ENCODE data around the gene P4HA1.

DNA sequence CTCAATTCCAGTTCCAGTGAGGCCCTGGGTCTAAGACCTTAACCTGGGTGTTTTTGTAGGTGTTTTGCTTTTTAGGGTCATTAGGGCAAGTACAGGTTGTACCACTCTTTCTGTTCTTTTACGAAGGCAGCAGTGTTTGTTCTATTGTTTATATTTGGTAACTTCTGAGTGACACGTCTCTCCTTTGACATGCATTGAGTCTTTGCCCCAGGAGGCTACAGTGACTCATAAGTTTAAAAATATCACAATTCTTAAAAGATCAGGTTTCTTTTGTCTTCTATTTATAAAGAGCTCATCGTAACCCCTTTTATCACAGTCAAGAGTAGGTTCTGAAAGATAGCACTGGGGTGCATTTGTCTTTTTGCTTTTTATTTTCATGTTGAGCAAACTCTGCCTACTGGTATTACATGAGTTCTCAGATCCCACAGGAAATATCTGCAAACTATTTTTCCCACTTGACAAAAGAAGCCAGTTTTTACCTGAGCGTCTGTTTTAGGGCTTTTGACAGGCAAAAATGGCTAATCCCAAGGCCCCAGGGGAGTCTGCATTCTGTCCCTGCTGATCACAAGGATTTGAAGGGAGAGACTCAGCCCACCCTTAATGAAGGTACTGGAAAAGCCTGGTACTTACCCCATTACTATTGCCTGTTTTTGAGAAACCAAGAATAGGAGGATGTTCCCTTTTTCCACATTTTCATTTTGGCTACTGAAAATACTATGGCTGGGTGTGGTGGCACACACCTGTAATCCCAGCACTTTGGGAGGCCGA lies 21.5 kb upstream of the P4HA1 start:
- TF ChIP-seq, protein P1, sequence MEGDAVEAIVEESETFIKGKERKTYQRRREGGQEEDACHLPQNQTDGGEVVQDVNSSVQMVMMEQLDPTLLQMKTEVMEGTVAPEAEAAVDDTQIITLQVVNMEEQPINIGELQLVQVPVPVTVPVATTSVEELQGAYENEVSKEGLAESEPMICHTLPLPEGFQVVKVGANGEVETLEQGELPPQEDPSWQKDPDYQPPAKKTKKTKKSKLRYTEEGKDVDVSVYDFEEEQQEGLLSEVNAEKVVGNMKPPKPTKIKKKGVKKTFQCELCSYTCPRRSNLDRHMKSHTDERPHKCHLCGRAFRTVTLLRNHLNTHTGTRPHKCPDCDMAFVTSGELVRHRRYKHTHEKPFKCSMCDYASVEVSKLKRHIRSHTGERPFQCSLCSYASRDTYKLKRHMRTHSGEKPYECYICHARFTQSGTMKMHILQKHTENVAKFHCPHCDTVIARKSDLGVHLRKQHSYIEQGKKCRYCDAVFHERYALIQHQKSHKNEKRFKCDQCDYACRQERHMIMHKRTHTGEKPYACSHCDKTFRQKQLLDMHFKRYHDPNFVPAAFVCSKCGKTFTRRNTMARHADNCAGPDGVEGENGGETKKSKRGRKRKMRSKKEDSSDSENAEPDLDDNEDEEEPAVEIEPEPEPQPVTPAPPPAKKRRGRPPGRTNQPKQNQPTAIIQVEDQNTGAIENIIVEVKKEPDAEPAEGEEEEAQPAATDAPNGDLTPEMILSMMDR (IDR thresholded peaks at IDR 0.05 in 8 of 11, conservative IDR thresholded peaks at IDR 0.05 in 3 of 11), result no peak
- no peak for TF ChIP-seq POLR2A (IDR thresholded peaks at IDR 0.05)
- TF ChIP-seq POLR2AphosphoS5 (IDR thresholded peaks at IDR 0.05), result no peak

Data from spleen (tissue), 7 donors.